GM12878 (cell line): ENCODE measurements around the gene DDX21. TPM values are rescaled to one million over a fixed set of nuclear protein-coding genes. Genes with fewer than 3 reads are reported as not detected.

Experiments used
- polyA plus RNA-seq, 11 experiments: library from polyadenylated mRNA; depleted of rRNA in 4 of 11; unstranded in 6 of 11; stranded (reverse) in 5 of 11; fragments of >200 nt; fragmentation: Nextera tagmentation in 4 of 11; fragmentation: Illumina TruSeq in 1 of 11; extraction: Ambion mirVana in 4 of 11; extraction: Trizol in 1 of 11; gene quantifications; 1 replicate in 1 of 11; 2 replicates in 10 of 11; pipeline versions ENCODE4 v1.2.1 to v1.2.3, GENCODE V29; 2011 to 2016; ENCODE audit warnings: inconsistent platforms in 2 of 11, missing spikeins in 2 of 11, low read depth in 1 of 11
- small RNA-seq: library from RNA; depleted of rRNA; stranded (forward); fragments of <200 nt; gene quantifications from one replicate; pipeline ENCODE3, GENCODE V24; 2014
- total RNA-seq, 4 experiments: library from RNA; depleted of rRNA in 3 of 4; stranded (reverse); fragments of >200 nt in 3 of 4; fragmentation: Illumina TruSeq in 1 of 4; extraction: Trizol in 1 of 4; gene quantifications; 2 replicates each; pipeline versions ENCODE4 v1.2.1 to v1.2.3, GENCODE V29; 2013 to 2021

Gene DDX21
- total and polyA plus RNA-seq, 10 of the 15 experiments (the other 5 are each of a cell fraction or from before 2014, with no cell fraction given), result 41.1 to 182 (median 116) TPM

Small RNA genes lying within 50 kb of the gene (small RNA-seq; reads per million reads assigned to genes)
- gene RNU6-571P, result not detected

Other genes starting within 250 kb of the DDX21 start
- gene CCAR1, start 234.9 kb upstream of the DDX21 start, total RNA-seq (2014; rRNA removed), result 63.6 and 66.1 TPM in 2 replicates
- 107 and 117 TPM in 2 replicates for gene CCAR1, start 234.9 kb upstream of the DDX21 start, total RNA-seq (2014; rRNA removed; fragmentation: Illumina TruSeq; extraction: Trizol)
- gene CCAR1, start 234.9 kb upstream of the DDX21 start, total RNA-seq (2021), result 66.7 and 79.3 TPM in 2 replicates
- gene CCAR1, start 234.9 kb upstream of the DDX21 start, polyA plus RNA-seq (2011; rRNA removed), result 64.9 and 78.7 TPM in 2 replicates
- 110 and 147 TPM in 2 replicates for gene CCAR1, start 234.9 kb upstream of the DDX21 start, polyA plus RNA-seq (2014; fragmentation: Illumina TruSeq; extraction: Trizol)
- 10 to 100 TPM; 35.5 to 48.8 TPM for gene CCAR1, start 234.9 kb upstream of the DDX21 start, polyA plus RNA-seq (2014; fragmentation: Nextera tagmentation; extraction: Ambion mirVana)
- gene CCAR1, start 234.9 kb upstream of the DDX21 start, polyA plus RNA-seq (2014; rRNA removed), result 60.1 and 68.2 TPM in 2 replicates
- 100 to 1,000 TPM; 113 to 124 TPM for gene CCAR1, start 234.9 kb upstream of the DDX21 start, polyA plus RNA-seq (2016; fragmentation: Nextera tagmentation; extraction: Ambion mirVana)
- gene STOX1, start 128.6 kb upstream of the DDX21 start, total RNA-seq (2014; rRNA removed), result 0.56 and 0.76 TPM in 2 replicates
- 1.0 and 1.2 TPM in 2 replicates for gene STOX1, start 128.6 kb upstream of the DDX21 start, total RNA-seq (2014; rRNA removed; fragmentation: Illumina TruSeq; extraction: Trizol)
- gene STOX1, start 128.6 kb upstream of the DDX21 start, total RNA-seq (2021), result 0.58 and 0.67 TPM in 2 replicates
- gene STOX1, start 128.6 kb upstream of the DDX21 start, polyA plus RNA-seq (2011; rRNA removed), result 0.17 and 0.18 TPM in 2 replicates
- gene STOX1, start 128.6 kb upstream of the DDX21 start, polyA plus RNA-seq (2014; fragmentation: Illumina TruSeq; extraction: Trizol), result 0.90 and 1.3 TPM in 2 replicates
- gene STOX1, start 128.6 kb upstream of the DDX21 start, polyA plus RNA-seq (2014; fragmentation: Nextera tagmentation; extraction: Ambion mirVana), result under 1 TPM; 0.46 to 0.85 TPM
- gene STOX1, start 128.6 kb upstream of the DDX21 start, polyA plus RNA-seq (2014; rRNA removed), result 0.53 and 0.58 TPM in 2 replicates
- gene STOX1, start 128.6 kb upstream of the DDX21 start, polyA plus RNA-seq (2016; fragmentation: Nextera tagmentation; extraction: Ambion mirVana), result 1 to 10 TPM in 1 of 2 experiments, not detected in 1; 1.0 TPM
- 28.9 and 34.1 TPM in 2 replicates for gene DDX50, start 54.9 kb upstream of the DDX21 start, total RNA-seq (2014; rRNA removed)
- gene DDX50, start 54.9 kb upstream of the DDX21 start, total RNA-seq (2014; rRNA removed; fragmentation: Illumina TruSeq; extraction: Trizol), result 51.6 and 52.0 TPM in 2 replicates
- gene DDX50, start 54.9 kb upstream of the DDX21 start, total RNA-seq (2021), result 38.8 and 39.1 TPM in 2 replicates
- gene DDX50, start 54.9 kb upstream of the DDX21 start, polyA plus RNA-seq (2011; rRNA removed), result 50.3 and 67.3 TPM in 2 replicates
- 47.6 and 56.6 TPM in 2 replicates for gene DDX50, start 54.9 kb upstream of the DDX21 start, polyA plus RNA-seq (2014; fragmentation: Illumina TruSeq; extraction: Trizol)
- 10 to 100 TPM; 24.9 to 32.0 TPM for gene DDX50, start 54.9 kb upstream of the DDX21 start, polyA plus RNA-seq (2014; fragmentation: Nextera tagmentation; extraction: Ambion mirVana)
- 25.7 and 28.4 TPM in 2 replicates for gene DDX50, start 54.9 kb upstream of the DDX21 start, polyA plus RNA-seq (2014; rRNA removed)
- gene DDX50, start 54.9 kb upstream of the DDX21 start, polyA plus RNA-seq (2016; fragmentation: Nextera tagmentation; extraction: Ambion mirVana), result 10 to 100 TPM; 36.0 to 37.5 TPM
- gene KIFBP, start 32.6 kb downstream of the DDX21 start, total RNA-seq (2014; rRNA removed), result 16.3 and 19.2 TPM in 2 replicates
- gene KIFBP, start 32.6 kb downstream of the DDX21 start, total RNA-seq (2014; rRNA removed; fragmentation: Illumina TruSeq; extraction: Trizol), result 19.9 and 21.0 TPM in 2 replicates
- 14.9 and 16.0 TPM in 2 replicates for gene KIFBP, start 32.6 kb downstream of the DDX21 start, total RNA-seq (2021)
- gene KIFBP, start 32.6 kb downstream of the DDX21 start, polyA plus RNA-seq (2011; rRNA removed), result 20.0 and 28.8 TPM in 2 replicates
- 25.0 and 39.2 TPM in 2 replicates for gene KIFBP, start 32.6 kb downstream of the DDX21 start, polyA plus RNA-seq (2014; fragmentation: Illumina TruSeq; extraction: Trizol)
- gene KIFBP, start 32.6 kb downstream of the DDX21 start, polyA plus RNA-seq (2014; fragmentation: Nextera tagmentation; extraction: Ambion mirVana), result 10 to 100 TPM in 1 of 2 experiments, 1 to 10 TPM in 1; 8.6 to 10.0 TPM
- 14.3 and 17.3 TPM in 2 replicates for gene KIFBP, start 32.6 kb downstream of the DDX21 start, polyA plus RNA-seq (2014; rRNA removed)
- gene KIFBP, start 32.6 kb downstream of the DDX21 start, polyA plus RNA-seq (2016; fragmentation: Nextera tagmentation; extraction: Ambion mirVana), result 10 to 100 TPM; 28.7 to 29.5 TPM
- 782 and 1,043 TPM in 2 replicates for gene SRGN, start 131.9 kb downstream of the DDX21 start, total RNA-seq (2014; rRNA removed)
- 937 and 1,023 TPM in 2 replicates for gene SRGN, start 131.9 kb downstream of the DDX21 start, total RNA-seq (2014; rRNA removed; fragmentation: Illumina TruSeq; extraction: Trizol)
- gene SRGN, start 131.9 kb downstream of the DDX21 start, total RNA-seq (2021), result 658 and 735 TPM in 2 replicates
- gene SRGN, start 131.9 kb downstream of the DDX21 start, polyA plus RNA-seq (2011; rRNA removed), result 2,414 and 3,245 TPM in 2 replicates
- 1,121 and 1,510 TPM in 2 replicates for gene SRGN, start 131.9 kb downstream of the DDX21 start, polyA plus RNA-seq (2014; fragmentation: Illumina TruSeq; extraction: Trizol)
- gene SRGN, start 131.9 kb downstream of the DDX21 start, polyA plus RNA-seq (2014; fragmentation: Nextera tagmentation; extraction: Ambion mirVana), result 1,000 to 10,000 TPM; 1,115 to 1,176 TPM
- gene SRGN, start 131.9 kb downstream of the DDX21 start, polyA plus RNA-seq (2014; rRNA removed), result 687 and 833 TPM in 2 replicates
- 100 to 1,000 TPM; 382 to 384 TPM for gene SRGN, start 131.9 kb downstream of the DDX21 start, polyA plus RNA-seq (2016; fragmentation: Nextera tagmentation; extraction: Ambion mirVana)
- 17.2 and 19.2 TPM in 2 replicates for gene VPS26A, start 168.0 kb downstream of the DDX21 start, total RNA-seq (2014; rRNA removed)
- gene VPS26A, start 168.0 kb downstream of the DDX21 start, total RNA-seq (2014; rRNA removed; fragmentation: Illumina TruSeq; extraction: Trizol), result 16.8 and 17.0 TPM in 2 replicates
- gene VPS26A, start 168.0 kb downstream of the DDX21 start, total RNA-seq (2021), result 26.4 and 29.0 TPM in 2 replicates
- 24.7 and 44.2 TPM in 2 replicates for gene VPS26A, start 168.0 kb downstream of the DDX21 start, polyA plus RNA-seq (2011; rRNA removed)
- gene VPS26A, start 168.0 kb downstream of the DDX21 start, polyA plus RNA-seq (2014; fragmentation: Illumina TruSeq; extraction: Trizol), result 31.0 and 44.8 TPM in 2 replicates
- 10 to 100 TPM; 21.3 to 30.9 TPM for gene VPS26A, start 168.0 kb downstream of the DDX21 start, polyA plus RNA-seq (2014; fragmentation: Nextera tagmentation; extraction: Ambion mirVana)
- 22.4 and 23.3 TPM in 2 replicates for gene VPS26A, start 168.0 kb downstream of the DDX21 start, polyA plus RNA-seq (2014; rRNA removed)
- 10 to 100 TPM; 70.9 to 72.3 TPM for gene VPS26A, start 168.0 kb downstream of the DDX21 start, polyA plus RNA-seq (2016; fragmentation: Nextera tagmentation; extraction: Ambion mirVana)
- gene SUPV3L1, start 224.1 kb downstream of the DDX21 start, total RNA-seq (2014; rRNA removed), result 23.7 and 28.9 TPM in 2 replicates
- gene SUPV3L1, start 224.1 kb downstream of the DDX21 start, total RNA-seq (2014; rRNA removed; fragmentation: Illumina TruSeq; extraction: Trizol), result 35.4 and 37.0 TPM in 2 replicates
- 35.7 and 48.9 TPM in 2 replicates for gene SUPV3L1, start 224.1 kb downstream of the DDX21 start, total RNA-seq (2021)
- 56.2 and 57.5 TPM in 2 replicates for gene SUPV3L1, start 224.1 kb downstream of the DDX21 start, polyA plus RNA-seq (2011; rRNA removed)
- gene SUPV3L1, start 224.1 kb downstream of the DDX21 start, polyA plus RNA-seq (2014; fragmentation: Illumina TruSeq; extraction: Trizol), result 54.0 and 66.1 TPM in 2 replicates
- 10 to 100 TPM; 18.4 to 32.3 TPM for gene SUPV3L1, start 224.1 kb downstream of the DDX21 start, polyA plus RNA-seq (2014; fragmentation: Nextera tagmentation; extraction: Ambion mirVana)
- gene SUPV3L1, start 224.1 kb downstream of the DDX21 start, polyA plus RNA-seq (2014; rRNA removed), result 38.3 and 39.6 TPM in 2 replicates
- 10 to 100 TPM; 52.1 to 57.8 TPM for gene SUPV3L1, start 224.1 kb downstream of the DDX21 start, polyA plus RNA-seq (2016; fragmentation: Nextera tagmentation; extraction: Ambion mirVana)